ENCODE data around the gene ERC2. TPM values are rescaled to one million over a fixed set of nuclear protein-coding genes. Genes with fewer than 3 reads are reported as not detected.
"Not testable (repeated sequence)": the region's sequence is repeated elsewhere in the genome, so short reads cannot be mapped to it uniquely, and the experiment has no call there.

The ERC2 gene
- 6.3 and 9.3 TPM in 2 replicates for total RNA-seq (2014; rRNA removed; shearing (Covaris generic))

GRCh38 chr3:56468184-56469106, at the start of gene ERC2:
Gene ERC2 (minus strand): TSS chr3:56468467.
- Histone ChIP-seq H3K36me3 (no peaks in the 10 kb centered on the region), H3K4me1 (no peaks in the 10 kb centered on the region), H3K4me3 (peak within 1 kb of the TSS; percentile 98), H3K9me3 (replicated peaks) (no peaks in the 10 kb centered on the region), H3K27me3 (no peaks in the 10 kb centered on the region), H3K27ac (peak within 1 kb of the TSS; percentile 32; the same call in 1 of the 2 replicates)
- DNase-seq, result peak; percentile 73 to 77

GRCh38 chr3:56502738-56503137, 34.5 kb upstream of the ERC2 start:
- Histone ChIP-seq H3K36me3 (no peaks in the 10 kb centered on the region), H3K27me3 (no peaks in the 10 kb centered on the region), H3K27ac (no peak overlapping the region), H3K9me3 (replicated peaks) (no peaks in the 10 kb centered on the region), H3K4me1 (no peaks in the 10 kb centered on the region), H3K4me3 (no peak overlapping the region)
- no peak for DNase-seq

DNA sequence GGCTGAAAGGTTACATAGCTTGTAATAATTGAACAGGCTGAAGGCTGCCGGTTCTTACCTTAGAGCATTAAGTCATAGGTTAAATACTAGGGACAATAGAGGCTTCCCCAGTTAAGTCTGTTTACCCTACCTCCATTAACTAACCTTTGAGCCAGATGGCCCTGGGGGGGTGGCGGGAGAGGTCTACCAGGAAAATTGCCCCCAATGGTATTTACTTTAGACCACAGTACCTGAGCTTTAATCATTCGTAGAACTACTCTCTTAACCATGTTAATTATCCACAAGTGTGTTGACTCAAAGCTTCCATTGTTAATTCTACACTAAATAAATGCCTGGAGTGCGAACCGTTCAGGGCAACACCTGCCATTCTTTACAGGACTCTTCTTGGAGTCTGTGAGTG, 28.1 kb upstream of the ERC2 start:
- H3K27ac ChIP-seq; H3K27me3 ChIP-seq; H3K4me3 ChIP-seq; H3K9me3 ChIP-seq (replicated peaks); H3K36me3 ChIP-seq; DNase-seq; H3K4me1 ChIP-seq: not testable (repeated sequence)

DNA sequence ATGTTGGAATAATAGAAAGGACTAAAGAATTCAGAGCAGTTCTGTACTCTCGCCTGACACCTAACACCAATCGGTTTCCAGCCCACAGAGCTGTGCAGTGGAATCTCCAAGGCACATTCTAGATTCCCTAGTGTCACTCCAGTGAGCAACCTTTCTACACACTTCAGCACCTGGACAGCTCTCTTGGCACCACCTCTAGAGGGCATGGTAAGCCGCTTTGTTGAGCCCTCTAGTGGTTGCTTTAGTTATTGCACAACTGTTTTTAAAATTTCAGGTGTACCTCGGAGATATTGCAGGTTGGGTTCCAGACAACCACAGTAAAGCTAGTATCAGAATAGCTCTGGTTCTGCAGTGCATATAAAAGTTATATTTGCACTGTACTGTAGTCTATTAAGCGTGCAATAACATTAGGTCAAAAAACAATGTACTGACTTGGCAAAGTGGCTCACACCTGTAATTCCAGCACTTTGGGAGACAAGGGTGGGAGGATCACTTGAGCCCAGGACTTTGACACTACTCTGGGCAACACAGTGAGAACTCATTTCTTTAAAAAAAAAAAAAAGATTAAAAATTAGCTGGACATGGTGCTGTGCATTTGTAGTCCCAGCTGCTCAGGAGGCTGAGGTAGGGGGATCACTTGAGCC, 26.5 kb upstream of the ERC2 start:
- DNase-seq, result peak; percentile 82 to 93
- H3K4me3 ChIP-seq, result no peak overlapping the region
- H3K27me3 ChIP-seq, result no peaks in the 10 kb centered on the region
- H3K4me1 ChIP-seq, result no peaks in the 10 kb centered on the region
- no peaks in the 10 kb centered on the region for H3K9me3 ChIP-seq (replicated peaks)
- H3K36me3 ChIP-seq, result no peaks in the 10 kb centered on the region
- no peak overlapping the region for H3K27ac ChIP-seq

- Histone ChIP-seq H3K27ac (no peak overlapping the region), H3K4me3 (no peak overlapping the region), H3K9me3 (replicated peaks) (no peaks in the 10 kb centered on the region), H3K27me3 (no peaks in the 10 kb centered on the region), H3K36me3 (no peaks in the 10 kb centered on the region), H3K4me1 (no peaks in the 10 kb centered on the region)
- no peak for DNase-seq
These were observed 23.3 kb upstream of the ERC2 start for GRCh38 chr3:56491566-56491965.

GRCh38 chr3:56488812-56489600, 20.7 kb upstream of the ERC2 start:
- no peak for DNase-seq
- Histone ChIP-seq H3K36me3 (no peaks in the 10 kb centered on the region), H3K4me3 (no peak overlapping the region), H3K27me3 (no peaks in the 10 kb centered on the region), H3K4me1 (no peaks in the 10 kb centered on the region), H3K9me3 (replicated peaks) (no peaks in the 10 kb centered on the region), H3K27ac (no peak overlapping the region)

GRCh38 chr3:56484525-56485032, 16.3 kb upstream of the ERC2 start:
- Histone ChIP-seq H3K4me3 (no peak overlapping the region), H3K9me3 (replicated peaks) (no peaks in the 10 kb centered on the region), H3K36me3 (no peaks in the 10 kb centered on the region), H3K4me1 (no peaks in the 10 kb centered on the region), H3K27ac (no peak overlapping the region), H3K27me3 (no peaks in the 10 kb centered on the region; the same call in 1 of the 2 replicates)
- DNase-seq, result no peak

DNA sequence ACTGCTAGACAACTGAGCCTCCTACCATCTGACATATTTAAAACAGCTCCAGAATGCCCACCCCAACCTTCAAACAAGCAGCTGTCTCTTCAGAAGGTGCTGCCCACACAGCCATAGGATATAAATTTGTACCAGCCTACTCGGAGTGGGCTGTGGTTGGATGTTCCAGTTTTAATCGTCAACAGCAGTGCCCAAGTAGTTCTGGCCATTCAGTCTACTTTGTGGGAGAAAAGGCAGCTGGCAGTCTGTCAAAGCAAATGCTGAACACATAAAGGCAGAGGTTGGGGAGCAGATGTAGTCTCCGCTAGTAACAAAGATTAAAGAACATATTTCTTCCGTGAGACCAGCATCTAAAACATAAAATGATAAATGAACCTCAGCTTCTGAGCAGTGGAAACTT, 15.9 kb upstream of the ERC2 start:
- Histone ChIP-seq H3K4me3 (no peak overlapping the region), H3K9me3 (replicated peaks) (no peaks in the 10 kb centered on the region), H3K27ac (no peak overlapping the region), H3K27me3 (no peaks in the 10 kb centered on the region; the same call in 1 of the 2 replicates), H3K4me1 (no peaks in the 10 kb centered on the region), H3K36me3 (no peaks in the 10 kb centered on the region)
- DNase-seq, result peak in 1 of 2 experiments; percentile 9

GRCh38 chr3:56477646-56478045, 9.4 kb upstream of the ERC2 start:
- Histone ChIP-seq H3K27ac (no peak overlapping the region), H3K36me3 (no peaks in the 10 kb centered on the region), H3K27me3 (no peaks in the 10 kb centered on the region; the same call in 1 of the 2 replicates), H3K4me1 (no peaks in the 10 kb centered on the region), H3K4me3 (no peak overlapping the region), H3K9me3 (replicated peaks) (no peaks in the 10 kb centered on the region)
- DNase-seq, result no peak

GRCh38 chr3:56476771-56477170, 8.5 kb upstream of the ERC2 start:
- Histone ChIP-seq H3K4me1 (no peaks in the 10 kb centered on the region), H3K9me3 (replicated peaks) (no peaks in the 10 kb centered on the region), H3K27me3 (no peaks in the 10 kb centered on the region; the same call in 1 of the 2 replicates), H3K27ac (no peak overlapping the region), H3K4me3 (no peak overlapping the region), H3K36me3 (no peaks in the 10 kb centered on the region)
- no peak for DNase-seq

DNA sequence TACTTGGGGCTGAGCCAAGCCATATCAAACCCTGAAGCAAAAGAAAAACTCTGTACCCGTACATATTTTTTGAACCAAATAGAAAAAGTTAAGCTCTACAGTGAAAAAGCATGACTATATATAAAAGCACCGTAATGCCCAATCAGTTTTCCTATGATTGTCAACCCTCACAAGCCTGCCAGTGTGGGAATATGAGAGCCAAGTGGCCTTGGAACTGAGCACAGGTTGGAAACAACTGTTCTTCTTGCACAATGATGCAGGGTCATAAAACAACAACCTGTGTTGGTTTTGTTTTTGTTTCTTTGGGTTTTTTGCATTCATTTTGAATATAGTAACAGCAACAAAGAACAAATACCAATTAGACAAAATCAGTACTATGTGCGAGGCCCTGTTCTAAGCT, 3.5 kb upstream of the ERC2 start:
- Histone ChIP-seq H3K4me3 (no peak overlapping the region), H3K9me3 (replicated peaks) (no peaks in the 10 kb centered on the region), H3K4me1 (no peaks in the 10 kb centered on the region), H3K36me3 (no peaks in the 10 kb centered on the region), H3K27me3 (no peaks in the 10 kb centered on the region), H3K27ac (no peak overlapping the region)
- DNase-seq, result no peak

GRCh38 chr3:56469141-56469540, 874 bp upstream of the ERC2 start:
- Histone ChIP-seq H3K4me1 (no peaks in the 10 kb centered on the region), H3K27ac (no peak overlapping the region), H3K36me3 (no peaks in the 10 kb centered on the region), H3K9me3 (replicated peaks) (no peaks in the 10 kb centered on the region), H3K27me3 (no peaks in the 10 kb centered on the region), H3K4me3 (no peak overlapping the region)
- DNase-seq, result no peak

GRCh38 chr3:56467801-56468183, 475 bp downstream of the ERC2 start:
- peak overlapping the region; percentile 98 for H3K4me3 ChIP-seq
- no peaks in the 10 kb centered on the region for H3K4me1 ChIP-seq
- no peaks in the 10 kb centered on the region for H3K36me3 ChIP-seq
- H3K27ac ChIP-seq, result peak overlapping the region; percentile 32; the same call in 1 of the 2 replicates
- peak; percentile 24 to 45 for DNase-seq
- H3K27me3 ChIP-seq, result no peaks in the 10 kb centered on the region
- H3K9me3 ChIP-seq (replicated peaks), result no peaks in the 10 kb centered on the region

GRCh38 chr3:56467108-56467507, 1.2 kb downstream of the ERC2 start:
- Histone ChIP-seq H3K4me1 (no peaks in the 10 kb centered on the region), H3K36me3 (no peaks in the 10 kb centered on the region), H3K4me3 (peak overlapping the region; percentile 98), H3K9me3 (replicated peaks) (no peaks in the 10 kb centered on the region), H3K27me3 (no peaks in the 10 kb centered on the region), H3K27ac (no peak overlapping the region; the same call in 1 of the 2 replicates)
- DNase-seq, result peak; percentile 91 to 95
